Right lobe of liver (tissue), 6 donors: Measurements from ENCODE around the gene CCDC122. TPM values are rescaled to one million over a fixed set of nuclear protein-coding genes. Genes with fewer than 3 reads are reported as not detected.

Experiments
- ATAC-seq, 4 donors: fragments of 200-7000 bp; cut with Tn5 transposase; one replicate each; pipeline ENCODE4 v1.9.1; 2020; ENCODE audit warnings: mild to moderate bottlenecking in 4 of 4, moderate library complexity in 4 of 4
- DNase-seq, 3 donors: peaks; one replicate each; pipeline ENCODE4 v3.0.0-alpha.2; 2020
- H3K27ac ChIP-seq, 3 donors: fragments of 200-600 bp; one replicate each; pipeline ENCODE4 v1.8.0; 2022
- H3K27me3 ChIP-seq, 2 donors: fragments of 200-600 bp; one replicate each; pipeline ENCODE4 v1.8.0; 2022
- H3K36me3 ChIP-seq, 4 donors: fragments of 200-600 bp; sonication (generic) in 1 of 4; one replicate each; pipeline versions ENCODE4 v1.5.1 to v1.8.0; 2017 to 2022; ENCODE audit warnings: control low read depth in 1 of 4
- H3K4me1 ChIP-seq, 4 donors: fragments of 200-600 bp; sonication (generic) in 1 of 4; one replicate each; pipeline versions ENCODE4 v1.5.1 to v1.8.0; 2017 to 2022; ENCODE audit warnings: control low read depth in 1 of 4
- H3K4me3 ChIP-seq, 3 donors: fragments of 200-600 bp; one replicate each; pipeline ENCODE4 v1.8.0; 2022
- H3K9me3 ChIP-seq, 4 donors: fragments of 200-600 bp; sonication (generic) in 1 of 4; one replicate each; pipeline versions ENCODE4 v1.5.1 to v1.8.0; 2017 to 2022; ENCODE audit warnings: control low read depth in 1 of 4
- CTCF ChIP-seq, 4 donors: fragments of 200-600 bp in 3 of 4; fragments of 450-650 bp in 1 of 4; IDR thresholded peaks; one replicate each; pipeline versions ENCODE4 v1.5.1 to v1.8.0; 2016 to 2022; ENCODE audit warnings: antibody characterized with exemption in 4 of 4, mild to moderate bottlenecking in 2 of 4
- POLR2A ChIP-seq: fragments of 450-650 bp; IDR thresholded peaks from one replicate; pipeline ENCODE4 v1.6.1; 2017; ENCODE audit warnings: antibody characterized with exemption, mild to moderate bottlenecking
- WGBS: methylation state at CpG from one replicate; pipeline ENCODE4 v1.1.6; 2018; ENCODE audit warnings: low coverage, low lambda C conversion rate; ENCODE audit not compliant: insufficient coverage; ENCODE audit errors: missing lambda C conversion rate; 5-methylcytosine and 5-hydroxymethylcytosine counted together
- intact Hi-C, 2 donors: fragments of 100-400 bp; cut with DNase I; formaldehyde crosslinking; loops; one replicate each; pipeline versions ENCODE4 v1.11.2 to v1.14.1; 2022
- total RNA-seq, 6 experiments: library from RNA; depleted of rRNA in 2 of 6; stranded (reverse); fragments of >200 nt in 2 of 6; fragmentation: NEBNext Ultra II Directional in 3 of 6; extraction: Animal tissue kit (Norgen Biotek cat#: 25700) in 3 of 6; gene quantifications; one replicate each; pipeline versions ENCODE4 v1.1.0 to v1.2.4, GENCODE V29; 2016 to 2023
- donor health status: DM: no; HTN: yes; CAD: no.
- donor health status: DM: no; HTN: no; CAD: no.
- donor health status: DM: no; HTN: no; CAD: no.
- donor health status: DM: no; HTN: yes; CAD: no.
- donor health status: DM: no; HTN: yes; CAD: no.

Gene CCDC122
- total RNA-seq, 6 experiments from 2014 or later: 1.7 to 4.9 (median 3.1) TPM

- no peaks in the 10 kb centered on the region for H3K36me3 ChIP-seq
- no peaks in the 10 kb centered on the region for H3K4me1 ChIP-seq
- no peak for ATAC-seq
- no peak overlapping the region for H3K27ac ChIP-seq
- TF ChIP-seq CTCF (IDR thresholded peaks at IDR 0.05) (no peak), POLR2A (no peak)
- 68% methylated on average over 4 of the region's 4 CpGs for WGBS
- no peak overlapping the region for H3K4me3 ChIP-seq
- no peak for DNase-seq
- no peaks in the 10 kb centered on the region for H3K27me3 ChIP-seq
- no peaks in the 10 kb centered on the region for H3K9me3 ChIP-seq
- intact Hi-C loops: no loop called here
These were observed 80.3 kb downstream of the CCDC122 start for GRCh38 chr13:43799191-43799590.

- intact Hi-C loops: no loop called here
- 52% methylated on average over 3 of the region's 3 CpGs for WGBS
- ATAC-seq (no peak), DNase-seq (no peak)
- Histone ChIP-seq H3K4me3 (no peak overlapping the region), H3K9me3 (no peaks in the 10 kb centered on the region), H3K27ac (no peak overlapping the region), H3K36me3 (no peaks in the 10 kb centered on the region), H3K4me1 (no peaks in the 10 kb centered on the region), H3K27me3 (no peaks in the 10 kb centered on the region)
- TF ChIP-seq CTCF (IDR thresholded peaks at IDR 0.05) (no peak), POLR2A (no peak)
These were observed 81.7 kb downstream of the CCDC122 start for GRCh38 chr13:43797869-43798268.

GRCh38 chr13:43797159-43797558 is 82.4 kb downstream of the CCDC122 start:
- Histone ChIP-seq H3K27ac (no peak overlapping the region), H3K27me3 (no peaks in the 10 kb centered on the region), H3K4me1 (no peaks in the 10 kb centered on the region), H3K36me3 (no peaks in the 10 kb centered on the region), H3K9me3 (no peaks in the 10 kb centered on the region), H3K4me3 (no peak overlapping the region)
- ATAC-seq (no peak), DNase-seq (no peak)
- intact Hi-C loops: no loop called here
- TF ChIP-seq CTCF (IDR thresholded peaks at IDR 0.05) (no peak), POLR2A (no peak)
- WGBS: 76% methylated on average over 1 of the region's 1 CpG

- no peak for ATAC-seq
- Histone ChIP-seq H3K4me1 (no peaks in the 10 kb centered on the region), H3K27ac (no peak overlapping the region), H3K9me3 (no peaks in the 10 kb centered on the region), H3K36me3 (no peaks in the 10 kb centered on the region), H3K27me3 (no peaks in the 10 kb centered on the region), H3K4me3 (no peak overlapping the region)
- TF ChIP-seq POLR2A: no peak
- TF ChIP-seq CTCF (IDR thresholded peaks at IDR 0.05): no peak
- intact Hi-C loops: no loop called here
- no peak for DNase-seq
These were observed 85.1 kb downstream of the CCDC122 start for GRCh38 chr13:43794416-43794815.
